Adrenal gland (tissue), 12 donors: ENCODE measurements around the gene ZNF714. TPM values are rescaled to one million over a fixed set of nuclear protein-coding genes. Genes with fewer than 3 reads are reported as not detected.
"Not testable (repeated sequence)": the region's sequence is repeated elsewhere in the genome, so short reads cannot be mapped to it uniquely, and the experiment has no call there.

Experiments used
- DNase-seq, 7 donors: peaks; one replicate each; pipeline ENCODE4 v3.0.0-alpha.2; 2019 to 2020
- H3K27ac ChIP-seq, 5 donors: fragments of 200-600 bp; sonication (generic) in 4 of 5; 1 replicate in 3 of 5; 2 replicates in 2 of 5; pipeline versions ENCODE4 v1.5.1 to v1.8.0; 2016 to 2020; ENCODE audit warnings: mild to moderate bottlenecking in 1 of 5
- H3K27me3 ChIP-seq: fragments of 200-600 bp; 2 replicates; pipeline ENCODE4 v1.8.0; 2021
- H3K36me3 ChIP-seq, 2 donors: fragments of 200-600 bp; replicated peaks in 1 of 2; 1 replicate in 1 of 2; 2 replicates in 1 of 2; pipeline versions ENCODE4 v1.5.1 to v1.8.0; 2018 to 2022
- H3K4me1 ChIP-seq, 2 donors: fragments of 200-600 bp; replicated peaks in 1 of 2; 1 replicate in 1 of 2; 2 replicates in 1 of 2; pipeline versions ENCODE4 v1.5.1 to v1.8.0; 2018 to 2021
- H3K4me3 ChIP-seq, 4 donors: fragments of 200-600 bp; sonication (generic) in 3 of 4; one replicate each; pipeline ENCODE4 v1.5.1; 2016 to 2018
- H3K9me3 ChIP-seq, 3 donors: fragments of 200-600 bp; sonication (generic) in 1 of 3; replicated peaks in 1 of 3; 1 replicate in 2 of 3; 2 replicates in 1 of 3; pipeline versions ENCODE4 v1.5.1 to v1.8.0; 2016 to 2021
- CTCF ChIP-seq, 6 experiments: fragments of 450-650 bp in 4 of 6; fragments of 200-600 bp in 2 of 6; sonication (generic) in 1 of 6; IDR thresholded peaks; 1 replicate in 5 of 6; 2 replicates in 1 of 6; pipeline versions ENCODE4 v1.5.1 to v1.8.0; 2016 to 2021; ENCODE audit warnings: antibody characterized with exemption in 6 of 6, mild to moderate bottlenecking in 2 of 6, moderate library complexity in 1 of 6
- POLR2A ChIP-seq, 2 donors: fragments of 450-650 bp; IDR thresholded peaks; one replicate each; pipeline ENCODE4 v1.6.1; 2017; ENCODE audit warnings: antibody characterized with exemption in 2 of 2, mild to moderate bottlenecking in 2 of 2, moderate library complexity in 1 of 2
- WGBS, 4 donors: extraction: QIAGEN DNeasy Blood & Tissue Kit in 2 of 4; methylation state at CpG; one replicate each; pipeline versions ENCODE4 v1.1.5 to v1.1.7; 2013 to 2017; 5-methylcytosine and 5-hydroxymethylcytosine counted together
- intact Hi-C, 2 donors: fragments of 100-400 bp; cut with DNase I; formaldehyde crosslinking; loops; one replicate each; pipeline versions ENCODE4 v1.14.1 to v1.15.0; 2022 to 2023
- polyA plus RNA-seq, 3 donors: library from polyadenylated mRNA; stranded (reverse); fragments of 200-250 nt in 2 of 3; fragments of 350-450 nt in 1 of 3; fragmentation: Illumina TruSeq in 1 of 3; extraction: RNeasy Lipid Tissue Mini Kit (QIAGEN cat#74804) in 1 of 3; gene quantifications; one replicate each; pipeline ENCODE4 v1.2.3, GENCODE V29; 2013 to 2014
- total RNA-seq, 9 donors: library from RNA; depleted of rRNA in 4 of 9; stranded (reverse); fragments of >200 nt in 4 of 9; fragments of 120-200 nt in 1 of 9; fragmentation: NEBNext Ultra II Directional in 1 of 9; extraction: Animal tissue kit (Norgen Biotek cat#: 25700) in 1 of 9; gene quantifications; one replicate each; pipeline versions ENCODE4 v1.1.0 to v1.2.4, GENCODE V29; 2013 to 2023
- donor health status: healthy with polysubstance abuse.
- donor health status: Bipolar disorder and iron deficiency.
- donor health status: DM: yes; HTN: yes; CAD: no.
- donor health status: DM: no; HTN: no; CAD: no.
- donor health status: DM: no; HTN: no; CAD: no.
- donor health status: DM: yes; HTN: yes; CAD: no.

Gene ZNF714
- total and polyA plus RNA-seq, 12 donors: 2.5 to 34.2 (median 11.6) TPM

- H3K36me3 ChIP-seq: no peaks in the 10 kb centered on the region
- WGBS, 4 donors: 82 to 91% (median 82%) methylated on average over 2 of the region's 2 CpGs
- H3K9me3 ChIP-seq: no peaks in the 10 kb centered on the region
- peaks cover 4 to 10% of the 10 kb centered on the region in 2 donors for H3K4me1 ChIP-seq
- TF ChIP-seq CTCF (IDR thresholded peaks at IDR 0.05) (no peak), POLR2A (IDR thresholded peaks at IDR 0.05) (no peak)
- no peak overlapping the region for H3K27ac ChIP-seq
- H3K27me3 ChIP-seq: no peaks in the 10 kb centered on the region
- intact Hi-C loops: no loop called here
- DNase-seq: no peak
- H3K4me3 ChIP-seq: no peak overlapping the region
These were observed 52.9 kb downstream of the ZNF714 start for GRCh38 chr19:21134934-21135366.

GRCh38 chr19:21135433-21135832 is 53.4 kb downstream of the ZNF714 start:
- no peak overlapping the region for H3K27ac ChIP-seq
- 86 to 89% (median 88%) methylated on average over 8 of the region's 8 CpGs for WGBS, 4 donors
- TF ChIP-seq CTCF (IDR thresholded peaks at IDR 0.05): no peak
- no peak for TF ChIP-seq POLR2A (IDR thresholded peaks at IDR 0.05)
- no peaks in the 10 kb centered on the region for H3K9me3 ChIP-seq
- no peak for DNase-seq
- H3K4me3 ChIP-seq: no peak overlapping the region
- intact Hi-C loops: no loop called here
- no peaks in the 10 kb centered on the region for H3K27me3 ChIP-seq
- H3K4me1 ChIP-seq: peaks cover 4 to 10% of the 10 kb centered on the region in 2 donors
- H3K36me3 ChIP-seq: no peaks in the 10 kb centered on the region

GRCh38 chr19:21138130-21138529 is 56.1 kb downstream of the ZNF714 start:
- peaks cover 10 to 16% of the 10 kb centered on the region in 2 donors for H3K4me1 ChIP-seq
- TF ChIP-seq CTCF (IDR thresholded peaks at IDR 0.05) (no peak), POLR2A (IDR thresholded peaks at IDR 0.05) (no peak)
- no peaks in the 10 kb centered on the region for H3K36me3 ChIP-seq
- DNase-seq: no peak
- no peaks in the 10 kb centered on the region for H3K9me3 ChIP-seq
- intact Hi-C loops: no loop called here
- H3K27ac ChIP-seq: no peak overlapping the region
- no peak overlapping the region for H3K4me3 ChIP-seq
- H3K27me3 ChIP-seq: no peaks in the 10 kb centered on the region

DNA sequence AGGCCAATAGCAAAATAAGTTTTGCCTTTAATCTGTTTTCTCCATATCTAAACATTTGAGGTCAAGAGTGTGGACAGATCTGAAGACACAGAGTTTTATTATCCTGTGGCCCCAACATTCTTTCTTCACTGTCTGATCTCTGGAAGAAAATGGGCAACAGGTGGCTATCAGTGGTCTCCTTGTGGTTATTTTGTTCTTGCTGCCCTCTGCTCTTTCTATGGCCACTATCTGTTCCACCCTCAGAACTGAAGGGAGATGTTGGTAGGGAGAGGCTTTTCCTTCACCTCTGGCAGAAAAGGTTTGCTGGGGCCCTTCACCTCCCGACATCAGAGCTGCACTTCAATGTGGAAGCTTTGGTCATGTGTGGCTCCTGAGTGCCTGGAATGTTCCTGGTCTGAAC is 59.0 kb downstream of the ZNF714 start:
- H3K27ac ChIP-seq, H3K36me3 ChIP-seq, H3K4me3 ChIP-seq, H3K27me3 ChIP-seq, intact Hi-C loops, DNase-seq, H3K9me3 ChIP-seq: not testable (repeated sequence)
- H3K4me1 ChIP-seq: peaks cover 10 to 31% of the 10 kb centered on the region in 2 donors
- 89 to 100% (median 93%) methylated on average over 1 of the region's 1 CpG for WGBS, 4 donors

GRCh38 chr19:21141787-21142464 is 59.9 kb downstream of the ZNF714 start, which contains the start of gene ZNF431:
Gene ZNF431, plus strand, starts transcription at chr19:21142040. Its CDS starts 144 bp downstream, at chr19:21142184.
- WGBS, 4 donors: 0% methylated on average over 15 to 30 of the region's 30 CpGs
- peak; percentile 91 to 98 (median 95) for DNase-seq
- Histone ChIP-seq H3K9me3 (no peaks in the 10 kb centered on the region), H3K4me3 (peak within 1 kb of the TSS; percentile 71 to 94 (median 86)), H3K4me1 (peaks cover 10 to 31% of the 10 kb centered on the region in 2 donors), H3K36me3 (peaks cover 0 to 9% of the 10 kb centered on the region in 2 donors), H3K27ac (peak within 1 kb of the TSS; percentile 39 to 92 (median 78)), H3K27me3 (no peaks in the 10 kb centered on the region)
- intact Hi-C loops: no loop called here
- TF ChIP-seq POLR2A (IDR thresholded peaks at IDR 0.05) (peak; percentile 61 to 95), CTCF (IDR thresholded peaks at IDR 0.05) (no peak)
